Activated CD8-positive, alpha-beta T cell treated with anti-CD3 and anti-CD28 coated beads for 36 hours (primary cell): ENCODE data around the gene PTPN2. TPM values are rescaled to one million over a fixed set of nuclear protein-coding genes. Genes with fewer than 3 reads are reported as not detected.

Experiments
- ATAC-seq: fragments of 200-7000 bp; cut with Tn5 transposase; one replicate; pipeline ENCODE4 v1.10.0; 2021; ENCODE audit warnings: mild to moderate bottlenecking, moderate library complexity
- CTCF ChIA-PET: fragments of 350-600 bp; sonication (Branson Sonifier 250); formaldehyde crosslinking; loops from one replicate; lab custom pipeline; 2021; ENCODE audit warnings: antibody characterized with exemption; lab: Charles Lee
- POLR2A ChIA-PET: fragments of 350-600 bp; sonication (Branson Sonifier 250); formaldehyde crosslinking; loops from one replicate; lab custom pipeline; 2021; ENCODE audit warnings: antibody characterized with exemption; lab: Charles Lee
- DNase-seq: peaks from one replicate; pipeline ENCODE4 v3.0.0-alpha.2; 2020
- H3K27ac Mint-ChIP-seq: one replicate; pipeline ENCODE4 v1.8.0; 2021; ENCODE audit warnings: mild to moderate bottlenecking, mixed read lengths
- H3K27me3 Mint-ChIP-seq: one replicate; pipeline ENCODE4 v1.8.0; 2021; ENCODE audit warnings: mixed read lengths
- H3K36me3 Mint-ChIP-seq: one replicate; pipeline ENCODE4 v1.8.0; 2021; ENCODE audit warnings: low read depth, mixed read lengths
- H3K4me1 Mint-ChIP-seq: one replicate; pipeline ENCODE4 v1.8.0; 2021; ENCODE audit warnings: low read depth, mixed read lengths
- H3K4me3 Mint-ChIP-seq: one replicate; pipeline ENCODE4 v1.8.0; 2021; ENCODE audit warnings: mild to moderate bottlenecking, moderate library complexity, mixed read lengths
- H3K9me3 Mint-ChIP-seq: one replicate; pipeline ENCODE4 v1.8.0; 2021; ENCODE audit warnings: mixed read lengths
- CTCF ChIP-seq: fragments of 200-600 bp; IDR thresholded peaks from one replicate; pipeline ENCODE4 v1.8.0; 2022; ENCODE audit warnings: antibody characterized with exemption, mild to moderate bottlenecking
- intact Hi-C: fragments of 100-400 bp; cut with micrococcal nuclease; formaldehyde crosslinking; loops from one replicate; pipeline ENCODE4 v1.10.0; 2022
- total RNA-seq, 2 experiments: library from RNA; stranded (reverse); gene quantifications; one replicate each; pipeline ENCODE4 v1.2.3, GENCODE V29; 2021

Gene PTPN2
- total RNA-seq, 2 experiments from 2014 or later, result 50.8 to 55.8 TPM

GRCh38 chr18:12791610-12792009, 92.4 kb downstream of the PTPN2 start:
- no peaks in the 10 kb centered on the region for H3K9me3 Mint-ChIP-seq
- intact Hi-C loops, result no loop called here
- H3K27ac Mint-ChIP-seq, result no peak overlapping the region
- H3K36me3 Mint-ChIP-seq, result peaks cover 5% of the 10 kb centered on the region
- H3K27me3 Mint-ChIP-seq, result no peaks in the 10 kb centered on the region
- H3K4me3 Mint-ChIP-seq, result no peak overlapping the region
- ATAC-seq, result peak; percentile 39
- POLR2A ChIA-PET, result interaction anchor here (0.7 kb wide), 1 partner anchor 117 kb away, joined by 3 read pairs; no protein-coding TSS in a partner anchor
- CTCF ChIA-PET, result no interaction called here
- TF ChIP-seq CTCF, result no peak
- peaks cover 4% of the 10 kb centered on the region for H3K4me1 Mint-ChIP-seq
- DNase-seq, result no peak

- peaks cover 2% of the 10 kb centered on the region for H3K4me1 Mint-ChIP-seq
- H3K27ac Mint-ChIP-seq, result no peak overlapping the region
Observed at GRCh38 chr18:12786669-12787068, 97.4 kb downstream of the PTPN2 start.

GRCh38 chr18:12783524-12783923, 100.5 kb downstream of the PTPN2 start:
- intact Hi-C loops, result no loop called here
- no peak overlapping the region for H3K4me3 Mint-ChIP-seq
- no peaks in the 10 kb centered on the region for H3K36me3 Mint-ChIP-seq
- ChIA-PET POLR2A (interaction anchor here (1.0 kb wide), 1 partner anchor 85 kb away, joined by 3 read pairs; no protein-coding TSS in a partner anchor), CTCF (interaction anchor here (0.8 to 1.9 kb wide), 2 partner anchors 127 to 151 kb away, joined by 3 to 8 read pairs; no protein-coding TSS in a partner anchor)
- H3K27me3 Mint-ChIP-seq, result no peaks in the 10 kb centered on the region
- no peak for TF ChIP-seq CTCF
- H3K9me3 Mint-ChIP-seq, result no peaks in the 10 kb centered on the region
- ATAC-seq (no peak), DNase-seq (no peak)
- H3K27ac Mint-ChIP-seq, result no peak overlapping the region
- H3K4me1 Mint-ChIP-seq, result no peaks in the 10 kb centered on the region

More at GRCh38 chr18:12786669-12787068, 97.4 kb downstream of the PTPN2 start:
- no peak for DNase-seq
- intact Hi-C loops, result no loop called here
- no peaks in the 10 kb centered on the region for H3K27me3 Mint-ChIP-seq
- TF ChIP-seq CTCF, result no peak
- no peaks in the 10 kb centered on the region for H3K9me3 Mint-ChIP-seq
- no peak for ATAC-seq
- H3K36me3 Mint-ChIP-seq, result no peaks in the 10 kb centered on the region
- ChIA-PET CTCF (no interaction called here), POLR2A (no interaction called here)
- H3K4me3 Mint-ChIP-seq, result no peak overlapping the region

GRCh38 chr18:12782521-12782920, 101.5 kb downstream of the PTPN2 start:
- Mint-ChIP-seq H3K4me3 (no peak overlapping the region), H3K27ac (no peak overlapping the region), H3K36me3 (no peaks in the 10 kb centered on the region), H3K27me3 (no peaks in the 10 kb centered on the region), H3K4me1 (no peaks in the 10 kb centered on the region), H3K9me3 (no peaks in the 10 kb centered on the region)
- ATAC-seq (no peak), DNase-seq (no peak)
- ChIA-PET POLR2A (no interaction called here), CTCF (interaction anchor here (1.6 to 1.9 kb wide), 2 partner anchors 111 to 152 kb away, joined by 4 to 8 read pairs; no protein-coding TSS in a partner anchor)
- intact Hi-C loops, result no loop called here
- no peak for TF ChIP-seq CTCF

GRCh38 chr18:12779456-12779855, 104.6 kb downstream of the PTPN2 start:
- Mint-ChIP-seq H3K9me3 (peaks cover 4% of the 10 kb centered on the region), H3K4me3 (no peak overlapping the region), H3K27ac (no peak overlapping the region), H3K4me1 (peaks cover 9% of the 10 kb centered on the region), H3K36me3 (peaks cover 3% of the 10 kb centered on the region), H3K27me3 (no peaks in the 10 kb centered on the region)
- DNase-seq, result no peak
- no peak for TF ChIP-seq CTCF
- ChIA-PET CTCF (no interaction called here), POLR2A (no interaction called here)
- intact Hi-C loops, result no loop called here
- no peak for ATAC-seq
